Activated B cell treated with CpG ODN at 0.5 μM for 24 hours (primary cell): ENCODE measurements around the gene TSPAN8. TPM values are rescaled to one million over a fixed set of nuclear protein-coding genes. Genes with fewer than 3 reads are reported as not detected.

Experiments used
- ATAC-seq: fragments of 200-7000 bp; cut with Tn5 transposase; one replicate; pipeline ENCODE4 v1.10.0; 2021; ENCODE audit warnings: low read depth, mild to moderate bottlenecking, moderate library complexity
- CTCF ChIA-PET: fragments of 350-600 bp; sonication (Branson Sonifier 250); formaldehyde crosslinking; loops from one replicate; lab custom pipeline; 2021; ENCODE audit warnings: antibody characterized with exemption; lab: Charles Lee
- POLR2A ChIA-PET: fragments of 350-600 bp; sonication (Branson Sonifier 250); formaldehyde crosslinking; loops from one replicate; lab custom pipeline; 2021; ENCODE audit warnings: antibody characterized with exemption; lab: Charles Lee
- DNase-seq: peaks from one replicate; pipeline ENCODE4 v3.0.0; 2022
- H3K27ac Mint-ChIP-seq: one replicate; pipeline ENCODE4 v1.8.0; 2020; ENCODE audit warnings: mixed read lengths
- H3K27me3 Mint-ChIP-seq: one replicate; pipeline ENCODE4 v1.8.0; 2021; ENCODE audit warnings: mixed read lengths
- H3K36me3 Mint-ChIP-seq: one replicate; pipeline ENCODE4 v1.8.0; 2021; ENCODE audit warnings: low read depth, mixed read lengths
- H3K4me1 Mint-ChIP-seq: one replicate; pipeline ENCODE4 v1.8.0; 2021; ENCODE audit warnings: mixed read lengths
- H3K4me3 Mint-ChIP-seq: one replicate; pipeline ENCODE4 v1.8.0; 2020; ENCODE audit warnings: mild to moderate bottlenecking, mixed read lengths
- H3K9me3 Mint-ChIP-seq: one replicate; pipeline ENCODE4 v1.8.0; 2020; ENCODE audit warnings: mixed read lengths
- intact Hi-C: fragments of 100-400 bp; cut with micrococcal nuclease; formaldehyde crosslinking; loops from one replicate; pipeline ENCODE4 v1.15.1; 2024
- total RNA-seq: library from RNA; stranded (reverse); gene quantifications from 2 replicates; pipeline ENCODE4 v1.2.3, GENCODE V29; 2022
- TF ChIP-seq, protein P1 (sequence below): fragments of 200-600 bp; IDR thresholded peaks from one replicate; pipeline ENCODE4 v1.8.0; 2022; ENCODE audit warnings: antibody characterized with exemption, mild to moderate bottlenecking

Gene TSPAN8
- total RNA-seq, 1 donor from 2014 or later, result not detected

DNA sequence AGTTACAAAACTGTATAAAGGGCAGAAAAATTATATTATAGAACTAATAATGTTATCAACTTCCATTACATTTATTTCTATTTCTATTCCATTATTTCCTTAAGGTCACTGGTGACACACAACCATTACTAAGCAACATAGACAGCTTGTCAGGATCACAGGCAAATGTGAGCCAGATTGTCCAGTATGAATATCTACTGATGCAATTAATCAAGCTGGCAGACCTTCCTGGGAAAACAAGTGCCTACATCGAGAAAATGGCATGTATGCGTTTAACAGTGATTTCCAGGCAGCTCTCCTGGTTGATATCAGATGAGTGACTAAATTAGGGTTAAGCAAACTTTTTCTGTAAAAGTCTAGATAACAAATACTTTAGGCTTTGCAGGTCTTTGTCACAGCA is 36.9 kb upstream of the TSPAN8 start:
- TF ChIP-seq, protein P1, sequence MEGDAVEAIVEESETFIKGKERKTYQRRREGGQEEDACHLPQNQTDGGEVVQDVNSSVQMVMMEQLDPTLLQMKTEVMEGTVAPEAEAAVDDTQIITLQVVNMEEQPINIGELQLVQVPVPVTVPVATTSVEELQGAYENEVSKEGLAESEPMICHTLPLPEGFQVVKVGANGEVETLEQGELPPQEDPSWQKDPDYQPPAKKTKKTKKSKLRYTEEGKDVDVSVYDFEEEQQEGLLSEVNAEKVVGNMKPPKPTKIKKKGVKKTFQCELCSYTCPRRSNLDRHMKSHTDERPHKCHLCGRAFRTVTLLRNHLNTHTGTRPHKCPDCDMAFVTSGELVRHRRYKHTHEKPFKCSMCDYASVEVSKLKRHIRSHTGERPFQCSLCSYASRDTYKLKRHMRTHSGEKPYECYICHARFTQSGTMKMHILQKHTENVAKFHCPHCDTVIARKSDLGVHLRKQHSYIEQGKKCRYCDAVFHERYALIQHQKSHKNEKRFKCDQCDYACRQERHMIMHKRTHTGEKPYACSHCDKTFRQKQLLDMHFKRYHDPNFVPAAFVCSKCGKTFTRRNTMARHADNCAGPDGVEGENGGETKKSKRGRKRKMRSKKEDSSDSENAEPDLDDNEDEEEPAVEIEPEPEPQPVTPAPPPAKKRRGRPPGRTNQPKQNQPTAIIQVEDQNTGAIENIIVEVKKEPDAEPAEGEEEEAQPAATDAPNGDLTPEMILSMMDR, result no peak
- Mint-ChIP-seq H3K4me1 (no peaks in the 10 kb centered on the region), H3K9me3 (no peaks in the 10 kb centered on the region), H3K27ac (no peak overlapping the region), H3K36me3 (no peaks in the 10 kb centered on the region), H3K4me3 (no peak overlapping the region), H3K27me3 (no peaks in the 10 kb centered on the region)
- ChIA-PET POLR2A (no interaction called here), CTCF (no interaction called here)
- intact Hi-C loops, result no loop called here
- no peak for ATAC-seq
- DNase-seq, result no peak

DNA sequence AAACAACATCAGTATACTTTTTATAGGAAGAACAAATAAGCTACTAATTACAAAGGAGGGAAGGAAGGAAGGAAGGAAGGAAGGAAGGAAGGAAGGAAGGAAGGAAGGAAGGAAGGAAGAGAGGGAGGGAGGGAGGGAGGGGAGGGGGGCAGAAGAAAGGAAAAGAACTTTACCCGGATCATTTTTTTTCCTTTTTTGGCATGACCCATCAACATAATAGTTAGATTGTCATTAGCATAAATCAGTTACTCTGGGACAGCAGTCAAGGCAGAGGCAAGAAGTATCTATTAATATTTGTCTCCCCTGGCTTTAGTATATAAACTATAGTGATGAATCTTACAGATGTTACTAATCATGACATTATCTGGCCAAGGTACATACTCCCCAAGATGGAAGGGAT is 35.2 kb upstream of the TSPAN8 start:
- intact Hi-C loops, result no loop called here
- ChIA-PET CTCF (no interaction called here), POLR2A (no interaction called here)
- no peaks in the 10 kb centered on the region for H3K9me3 Mint-ChIP-seq
- DNase-seq (no peak), ATAC-seq (no peak)
- no peaks in the 10 kb centered on the region for H3K27me3 Mint-ChIP-seq
- no peaks in the 10 kb centered on the region for H3K36me3 Mint-ChIP-seq
- no peaks in the 10 kb centered on the region for H3K4me1 Mint-ChIP-seq
- H3K4me3 Mint-ChIP-seq, result no peak overlapping the region
- H3K27ac Mint-ChIP-seq, result no peak overlapping the region
- TF ChIP-seq, protein P1, result no peak

DNA sequence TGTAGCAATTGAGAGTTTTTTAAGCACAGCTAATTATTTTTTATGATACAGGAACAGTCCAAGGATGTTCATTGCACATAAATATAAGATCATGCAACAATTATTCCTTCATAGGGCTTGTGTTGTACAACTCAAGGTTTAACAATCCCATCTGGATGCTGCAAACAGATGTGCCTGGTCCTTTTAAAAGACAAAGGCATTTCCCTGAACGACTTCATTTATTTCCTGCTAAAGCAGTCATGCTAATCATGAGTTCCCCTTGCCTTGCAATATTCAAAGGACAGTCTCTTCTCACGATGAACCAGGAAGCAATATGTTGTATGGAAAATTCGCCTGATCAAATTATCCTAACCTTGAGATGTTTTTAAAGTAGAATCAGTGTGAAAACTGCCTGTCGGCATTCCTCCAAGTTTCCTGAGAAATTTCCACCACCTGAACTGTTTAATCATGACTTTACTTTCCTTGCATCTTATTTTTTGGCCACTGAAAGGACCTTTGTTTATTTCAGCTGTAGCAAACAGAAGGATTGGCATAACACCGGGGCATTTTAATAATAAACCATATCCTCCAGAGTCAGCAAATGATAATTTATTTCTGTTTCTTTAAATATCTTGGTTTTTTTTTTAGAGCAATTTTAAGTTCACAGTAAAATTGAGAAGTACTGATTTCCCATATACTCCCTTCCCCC is 33.9 kb upstream of the TSPAN8 start:
- TF ChIP-seq, protein P1, result no peak
- H3K27ac Mint-ChIP-seq, result no peak overlapping the region
- CTCF ChIA-PET, result no interaction called here
- H3K27me3 Mint-ChIP-seq, result no peaks in the 10 kb centered on the region
- no peak for DNase-seq
- H3K36me3 Mint-ChIP-seq, result no peaks in the 10 kb centered on the region
- POLR2A ChIA-PET, result no interaction called here
- H3K4me3 Mint-ChIP-seq, result no peak overlapping the region
- intact Hi-C loops, result no loop called here
- H3K4me1 Mint-ChIP-seq, result no peaks in the 10 kb centered on the region
- ATAC-seq, result no peak
- no peaks in the 10 kb centered on the region for H3K9me3 Mint-ChIP-seq

DNA sequence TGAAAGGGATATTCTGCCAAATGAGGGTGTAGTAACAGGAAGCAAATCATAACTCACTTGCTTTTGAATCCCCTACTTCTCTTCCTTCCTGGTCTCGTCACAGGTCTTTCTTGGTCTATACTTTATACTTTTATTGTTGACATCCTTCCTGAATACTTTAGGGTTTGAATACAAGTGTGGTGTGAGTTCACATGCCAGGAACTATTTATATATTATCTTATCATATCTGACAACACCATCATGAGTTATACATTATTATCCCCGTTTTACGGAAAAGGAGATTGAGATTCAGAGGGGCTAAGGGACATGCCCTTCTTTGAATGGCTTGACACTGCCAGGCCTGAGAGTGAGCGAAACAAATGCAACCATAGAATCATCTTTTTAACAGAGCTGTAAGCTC is 33.0 kb upstream of the TSPAN8 start:
- H3K27me3 Mint-ChIP-seq, result no peaks in the 10 kb centered on the region
- no peaks in the 10 kb centered on the region for H3K36me3 Mint-ChIP-seq
- ChIA-PET POLR2A (no interaction called here), CTCF (no interaction called here)
- ATAC-seq (no peak), DNase-seq (no peak)
- no peak overlapping the region for H3K4me3 Mint-ChIP-seq
- no peaks in the 10 kb centered on the region for H3K9me3 Mint-ChIP-seq
- TF ChIP-seq, protein P1, result no peak
- intact Hi-C loops, result no loop called here
- no peak overlapping the region for H3K27ac Mint-ChIP-seq
- no peaks in the 10 kb centered on the region for H3K4me1 Mint-ChIP-seq

DNA sequence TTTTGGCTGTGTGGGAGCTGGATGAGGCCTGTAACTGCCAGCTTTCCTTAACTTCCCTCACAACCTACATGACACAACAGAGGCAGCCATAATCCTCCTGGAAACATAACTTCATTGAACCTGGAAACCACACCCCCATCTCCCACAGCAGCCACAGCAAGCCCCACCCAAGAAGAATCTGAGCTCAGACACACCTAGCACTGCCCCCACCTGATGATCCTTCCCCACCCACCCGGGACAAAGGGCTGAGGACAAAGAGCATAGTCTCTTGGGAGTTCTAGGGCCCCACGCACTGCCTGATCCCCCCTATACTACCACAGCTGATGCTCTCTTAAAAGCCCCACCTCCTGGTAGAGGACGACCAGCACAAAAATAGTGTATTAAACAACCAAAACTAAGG is 29.6 kb upstream of the TSPAN8 start:
- CTCF ChIA-PET, result no interaction called here
- Mint-ChIP-seq H3K27ac (no peak overlapping the region), H3K36me3 (no peaks in the 10 kb centered on the region), H3K4me1 (no peaks in the 10 kb centered on the region), H3K9me3 (no peaks in the 10 kb centered on the region), H3K4me3 (no peak overlapping the region), H3K27me3 (no peaks in the 10 kb centered on the region)
- no peak for DNase-seq
- intact Hi-C loops, result no loop called here
- ATAC-seq, result no peak
- TF ChIP-seq, protein P1, result no peak
- POLR2A ChIA-PET, result no interaction called here
